ENCODE measurements around the gene UMAD1.

Gene UMAD1

DNA sequence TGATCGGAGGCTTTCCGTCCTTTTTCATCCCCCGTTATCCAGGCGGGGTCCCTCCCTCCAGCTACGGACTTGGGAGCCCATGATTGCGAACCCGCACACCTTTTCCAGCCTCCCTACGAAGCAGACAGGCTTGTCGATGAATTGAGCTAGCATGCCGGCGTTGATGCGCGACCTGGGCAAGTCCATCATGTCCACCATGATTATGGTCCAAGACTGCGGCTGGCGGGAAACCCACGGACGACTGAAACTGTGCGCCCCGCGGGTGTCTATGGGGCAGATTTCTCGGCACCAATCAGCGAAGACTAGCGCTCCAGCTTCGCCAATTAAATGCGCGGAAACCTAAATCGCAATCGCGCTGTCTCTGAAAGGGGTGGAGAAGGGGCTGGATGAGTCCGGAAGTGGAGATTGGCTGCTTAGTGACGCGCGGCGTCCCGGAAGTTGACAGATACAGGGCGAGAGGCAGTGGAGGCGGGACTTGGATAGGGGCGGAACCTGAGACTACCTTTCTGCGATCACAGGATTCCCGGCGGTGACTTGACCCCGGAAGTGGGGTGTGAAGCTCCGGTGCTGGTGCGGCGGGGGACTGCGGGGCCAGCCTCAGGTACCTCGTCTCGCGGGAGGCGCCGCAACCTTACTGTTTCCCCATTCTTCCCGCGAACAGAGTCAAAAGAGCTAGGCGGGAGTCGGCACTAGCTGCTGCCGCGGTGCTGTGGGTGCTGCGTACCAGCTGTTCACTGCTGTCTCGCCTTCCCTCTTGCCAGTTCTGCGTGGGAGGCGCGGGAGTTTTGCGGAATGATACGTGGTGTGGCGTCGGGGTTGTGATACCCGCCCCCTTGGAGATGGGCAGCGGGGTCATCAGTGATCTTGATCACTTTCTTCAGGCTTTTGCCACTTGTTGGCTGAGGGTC is at the start of gene UMAD1:
TSS of gene UMAD1 (plus strand) at position 532 of the 908 bp plus-strand sequence. CDS start 32,620 bp downstream, outside the sequence.
- DNase-seq (ENCODE audit: low spot score): peak; percentile 99

DNA sequence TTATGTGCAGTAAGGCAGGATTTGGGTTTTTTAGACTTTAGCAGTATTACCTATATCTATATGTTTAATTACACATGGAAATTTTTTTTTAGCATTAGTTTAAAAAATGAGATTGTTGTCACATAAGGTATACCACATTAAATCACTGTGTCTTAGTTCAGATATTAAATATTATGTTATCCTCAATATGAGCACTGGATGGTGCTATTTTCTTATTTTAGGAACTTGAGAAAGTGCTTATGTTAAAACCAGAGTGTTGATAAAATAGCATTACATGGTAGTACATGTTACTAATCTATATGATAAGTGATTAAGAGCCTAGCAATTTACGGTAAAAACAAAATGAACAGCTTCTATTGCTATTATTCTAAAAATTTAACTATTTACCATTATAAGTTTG is 45.1 kb upstream of the UMAD1 start:
- peak; percentile 18 for DNase-seq (ENCODE audit: low spot score)

DNA sequence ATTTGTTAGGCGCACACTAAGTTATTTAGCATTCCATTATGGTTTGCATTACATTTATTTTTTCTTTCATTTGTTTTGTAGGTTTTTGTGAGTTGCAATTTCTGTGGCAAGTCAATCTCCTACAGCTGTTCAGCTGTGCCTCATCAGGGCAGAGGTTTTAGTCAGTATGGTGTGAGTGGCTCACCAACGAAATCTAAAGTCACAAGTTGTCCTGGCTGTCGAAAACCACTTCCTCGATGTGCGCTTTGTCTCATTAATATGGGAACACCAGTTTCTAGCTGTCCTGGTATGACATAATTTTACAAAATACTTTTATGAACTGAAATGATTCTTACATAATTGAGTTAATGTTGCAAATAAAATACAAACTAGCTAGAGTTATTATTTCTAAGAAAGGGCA is 44.4 kb upstream of the UMAD1 start:
- DNase-seq (ENCODE audit: low spot score): no peak

DNA sequence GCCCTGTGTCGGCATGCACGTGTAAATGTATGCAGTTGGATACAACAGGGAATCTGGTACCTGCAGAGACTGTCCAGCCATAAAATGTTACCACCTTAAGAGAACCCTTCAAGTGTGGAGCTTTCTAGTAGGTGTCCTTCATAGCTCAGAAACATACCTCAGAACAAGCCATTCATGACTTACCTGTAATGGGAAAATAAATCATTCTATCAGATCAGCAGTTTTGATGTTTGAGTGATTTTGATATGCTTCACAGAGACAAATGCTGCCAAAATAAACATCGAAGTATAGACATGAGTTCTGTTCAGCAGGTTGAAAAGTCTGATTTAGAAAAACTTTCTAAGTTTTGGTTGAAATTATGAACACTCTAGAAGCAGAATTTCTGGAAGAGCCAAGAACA is 33.5 kb upstream of the UMAD1 start:
- DNase-seq (ENCODE audit: low spot score): no peak

DNA sequence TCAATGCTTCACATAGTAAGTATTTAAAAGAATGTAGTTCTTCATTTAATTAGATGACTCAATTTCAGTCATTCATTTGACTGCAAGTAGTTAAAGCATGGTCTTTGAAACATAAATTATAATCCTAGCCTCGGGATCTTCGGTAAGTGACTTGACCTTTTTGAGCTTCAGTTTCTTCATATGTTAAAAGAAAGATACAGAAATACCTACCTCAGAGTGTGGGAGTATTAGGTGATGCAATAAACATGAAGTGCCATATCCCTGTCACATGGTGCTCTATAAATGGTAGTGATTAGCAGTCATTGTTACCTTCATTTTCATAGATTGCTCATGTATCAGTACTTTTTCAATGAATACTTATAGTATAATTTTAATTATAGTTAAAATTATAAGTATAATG is 31.2 kb upstream of the UMAD1 start:
- no peak for DNase-seq (ENCODE audit: low spot score)

DNA sequence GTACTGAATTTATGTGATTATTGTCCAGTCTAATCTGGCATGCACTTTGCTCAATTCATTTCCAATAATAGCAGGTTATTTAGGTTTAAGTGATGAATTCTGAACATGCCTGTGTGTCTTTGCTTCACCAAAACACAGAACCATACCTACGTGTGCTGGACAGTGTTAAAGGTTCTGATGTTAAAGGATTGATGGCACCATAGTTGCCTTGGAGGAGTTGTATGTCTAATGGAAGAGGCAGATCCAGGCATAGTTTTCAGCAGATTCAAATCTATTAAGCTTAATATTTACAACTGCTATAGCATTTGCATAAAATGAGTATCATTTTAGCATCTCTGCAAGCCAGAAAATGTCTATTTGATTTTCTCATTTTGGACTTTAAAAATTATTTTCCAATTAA is 28.0 kb upstream of the UMAD1 start:
- no peak for DNase-seq (ENCODE audit: low spot score)

DNA sequence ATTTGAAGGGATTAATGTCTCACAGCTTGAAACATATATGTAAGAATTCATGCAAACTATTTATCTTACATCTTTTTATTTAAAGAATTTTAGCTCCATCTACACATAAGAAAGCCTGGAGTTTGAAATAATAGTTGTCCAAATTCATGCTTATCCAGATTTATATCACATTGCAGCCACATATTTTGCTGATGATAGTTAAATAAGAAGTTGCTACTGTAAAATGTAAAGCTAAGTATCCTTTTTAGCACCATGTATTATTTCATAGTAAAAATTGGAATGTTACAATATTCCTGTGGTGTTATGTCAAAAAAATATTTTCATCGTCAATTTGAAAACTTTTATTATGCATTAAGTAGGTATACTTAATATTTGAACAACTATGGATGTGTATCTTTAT is 27.3 kb upstream of the UMAD1 start:
- DNase-seq (ENCODE audit: low spot score): no peak

DNA sequence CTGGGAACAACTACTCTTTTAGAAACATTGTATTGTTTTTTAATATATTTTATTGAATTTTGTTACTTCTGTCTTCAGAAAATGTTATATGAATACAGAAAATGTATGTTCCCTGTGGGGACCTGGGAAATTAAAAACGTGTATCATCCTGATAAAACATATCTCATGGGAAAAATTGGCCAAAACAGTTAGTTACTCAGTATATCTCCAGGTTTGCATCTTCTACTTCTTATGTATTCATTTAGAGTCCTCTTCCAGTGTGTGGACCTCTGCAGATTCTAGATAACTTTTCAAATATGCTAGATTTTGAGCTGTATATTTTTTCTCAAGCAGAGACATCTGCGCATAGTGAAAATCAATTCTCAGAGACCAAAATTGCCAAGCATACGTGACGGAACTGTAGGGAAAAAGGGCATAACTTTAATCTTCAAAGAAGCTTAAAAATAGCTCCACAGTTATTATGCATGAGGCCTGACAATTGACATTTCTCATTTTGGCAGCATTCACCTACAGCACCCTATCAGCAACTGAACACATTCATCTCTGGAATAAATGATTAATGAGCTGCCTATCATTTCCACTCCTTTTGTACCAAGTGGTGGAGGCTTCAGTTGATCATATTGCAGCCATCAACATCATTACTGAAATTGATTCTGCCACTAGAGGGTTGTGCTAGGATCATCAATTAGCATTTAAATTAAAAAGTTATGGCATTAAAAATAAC is 26.4 kb upstream of the UMAD1 start:
- DNase-seq (ENCODE audit: low spot score): no peak

DNA sequence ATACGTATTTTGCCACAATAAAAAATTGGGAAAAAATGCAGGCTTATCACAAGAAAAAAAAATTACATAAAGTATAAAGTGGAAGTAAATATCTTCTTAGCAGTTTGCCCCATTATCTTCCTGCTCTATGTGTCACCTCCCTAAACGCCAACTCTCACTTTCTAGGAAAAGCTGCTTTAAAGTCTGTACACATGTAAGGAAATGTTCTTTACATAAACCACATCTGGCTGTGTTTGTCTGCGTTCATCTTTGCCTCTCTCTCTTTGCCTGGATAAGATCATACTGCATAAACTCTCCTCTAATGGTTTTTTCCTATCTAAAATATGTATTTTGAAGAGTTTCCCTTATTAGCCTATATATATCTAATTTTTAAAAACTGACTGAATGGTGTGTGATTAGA is 23.0 kb upstream of the UMAD1 start:
- DNase-seq (ENCODE audit: low spot score): no peak

DNA sequence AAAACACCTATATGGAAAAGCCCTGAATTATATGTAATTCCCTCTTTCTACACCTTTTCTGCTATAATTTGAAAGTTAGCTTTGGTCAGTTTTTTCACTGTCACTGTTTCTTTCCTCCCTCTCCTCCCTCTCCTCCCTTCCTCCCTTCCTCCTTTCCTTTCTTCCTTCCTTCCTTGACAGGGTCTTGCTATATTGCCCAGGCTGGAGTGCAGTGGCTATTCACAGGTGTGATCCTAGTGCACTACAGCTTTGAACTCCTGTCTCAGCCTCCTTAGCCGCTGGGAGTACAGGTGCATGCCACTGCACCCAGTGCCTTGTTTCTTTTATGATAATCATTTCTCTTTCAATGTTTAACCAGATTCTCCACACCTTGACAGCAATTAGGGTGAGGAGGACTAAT is 22.1 kb upstream of the UMAD1 start:
- DNase-seq (ENCODE audit: low spot score): no peak

DNA sequence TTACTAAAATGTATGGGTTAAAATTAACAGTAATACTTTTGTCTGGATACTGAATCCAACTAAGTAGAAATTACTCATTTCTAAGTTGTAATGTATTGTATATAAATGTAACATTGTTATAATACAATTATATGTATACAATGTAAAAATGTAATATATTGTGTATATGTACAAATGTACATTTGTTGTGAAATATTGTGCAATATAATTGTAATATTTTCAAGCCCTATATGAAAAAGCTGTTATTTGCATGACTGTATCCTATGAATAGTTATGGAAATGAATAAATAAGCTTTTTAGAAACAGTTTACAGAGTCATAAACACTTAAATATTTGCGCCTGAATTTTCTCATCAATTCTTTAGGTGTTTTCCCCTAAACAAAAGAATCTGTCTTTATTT is 20.3 kb upstream of the UMAD1 start:
- no peak for DNase-seq (ENCODE audit: low spot score)

DNA sequence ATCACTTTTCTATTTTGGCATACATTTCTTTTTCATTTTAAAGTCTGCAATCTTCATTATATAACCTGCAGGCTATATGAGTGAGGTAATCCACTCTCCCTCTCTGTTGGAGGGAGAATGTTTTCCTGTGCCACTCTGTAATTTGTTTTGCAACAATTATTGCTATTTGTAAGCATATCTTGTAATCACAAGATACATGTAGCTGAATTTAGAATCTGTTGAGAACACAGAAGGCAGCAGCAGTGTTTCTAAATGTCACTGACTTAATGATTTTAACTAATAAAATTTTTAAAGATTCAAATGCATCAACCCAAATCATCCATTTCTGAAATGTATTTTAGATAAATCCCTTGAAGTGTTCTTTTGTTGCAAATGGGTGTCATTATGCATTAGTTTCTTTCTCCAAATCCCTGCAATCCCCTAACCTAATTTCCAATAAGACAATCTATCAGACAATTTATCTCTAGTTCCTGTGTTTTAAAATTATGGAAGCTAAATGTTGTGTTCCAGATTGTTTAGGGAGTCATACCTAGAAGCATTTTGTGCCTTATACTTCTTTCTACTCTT is 19.8 kb upstream of the UMAD1 start:
- DNase-seq (ENCODE audit: low spot score): no peak

DNA sequence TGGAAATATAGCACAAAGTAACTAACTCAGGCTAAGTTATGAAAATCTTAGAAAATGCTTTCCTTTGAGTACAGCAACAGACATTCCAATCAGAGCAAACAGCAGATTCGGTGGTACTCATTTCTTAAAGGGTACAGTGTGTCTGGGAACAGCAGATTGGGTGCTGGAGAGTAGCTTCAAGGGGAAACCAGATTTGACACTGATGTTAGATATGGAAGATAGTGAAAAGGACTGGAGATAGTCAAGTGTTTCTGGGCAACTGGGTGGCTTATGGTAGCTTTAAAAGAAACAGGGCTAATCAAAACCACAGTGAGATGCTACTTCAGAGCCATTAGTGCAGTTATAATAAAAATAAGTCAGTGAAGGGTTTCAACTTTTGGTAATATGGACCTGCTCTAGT is 12.1 kb upstream of the UMAD1 start:
- no peak for DNase-seq (ENCODE audit: low spot score)

DNA sequence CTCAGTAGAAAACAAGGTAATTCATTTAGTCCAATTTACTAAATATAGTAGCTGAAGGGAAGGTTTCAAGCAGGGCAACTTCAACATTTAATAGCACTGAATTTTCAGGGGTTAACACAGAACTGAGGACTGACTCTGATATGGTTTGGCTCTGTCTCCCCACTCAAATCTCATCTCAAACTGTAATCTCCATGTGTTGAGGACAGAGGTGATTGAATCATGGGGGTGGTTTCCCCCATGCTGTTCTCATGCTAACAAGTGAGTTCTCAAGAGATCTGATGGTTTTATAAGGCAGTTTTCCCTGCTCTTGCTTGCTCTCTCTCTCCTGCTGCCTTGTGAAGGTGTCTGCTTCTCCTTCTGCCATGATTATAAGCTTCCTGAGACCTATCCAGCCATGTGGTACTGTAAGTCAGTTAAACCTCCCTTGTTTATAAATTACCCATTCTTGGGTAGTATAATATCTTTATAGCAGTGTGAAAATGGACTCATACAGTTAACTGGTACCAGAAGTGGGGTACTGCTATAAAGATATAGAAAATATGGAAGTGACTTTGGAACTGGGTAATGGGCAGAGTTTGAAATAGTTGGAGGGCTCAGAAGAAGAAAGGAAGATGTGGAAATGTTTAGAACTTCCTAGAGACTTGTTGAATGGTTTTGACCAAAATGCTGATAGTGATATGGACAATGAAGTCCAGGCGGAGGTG is 9.8 kb upstream of the UMAD1 start:
- no peak for DNase-seq (ENCODE audit: low spot score)

DNA sequence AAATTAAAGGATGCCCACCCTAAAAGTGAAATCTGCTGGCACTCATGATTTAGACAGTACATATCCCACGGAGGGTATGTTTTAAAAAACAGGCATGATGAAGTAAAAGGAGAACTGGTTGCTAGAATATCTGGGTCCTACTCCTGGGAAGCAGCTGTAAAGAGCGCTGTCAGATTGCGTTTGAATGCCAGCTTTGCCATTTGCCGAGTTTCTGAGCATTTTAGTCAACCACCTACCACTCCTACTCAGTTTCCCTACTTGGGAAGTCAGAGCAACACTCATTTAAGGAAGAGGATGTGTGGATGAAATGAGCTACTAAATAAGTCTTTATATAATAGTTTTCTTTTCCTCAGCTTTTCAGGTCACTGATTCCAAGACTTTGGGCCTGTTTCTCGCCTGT is 1.1 kb upstream of the UMAD1 start:
- peak; percentile 2 for DNase-seq (ENCODE audit: low spot score)

DNA sequence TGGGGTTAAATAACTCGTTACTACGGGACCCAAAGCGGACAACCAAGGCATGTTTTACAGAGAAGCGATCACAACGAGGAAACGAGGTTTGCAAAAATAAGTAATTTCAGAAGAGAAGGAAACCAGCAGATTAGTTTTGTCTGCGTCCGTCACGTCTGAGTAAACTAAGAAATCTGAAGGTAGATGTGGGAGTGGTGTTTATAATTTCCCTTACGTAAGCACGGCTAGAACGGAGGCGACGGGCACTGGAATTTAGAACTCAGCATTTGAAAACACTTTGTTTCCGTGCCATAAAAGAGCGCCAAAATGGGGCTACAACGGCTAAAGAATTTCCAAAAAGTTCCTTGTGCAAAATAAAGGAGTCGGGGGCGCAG is 718 bp upstream of the UMAD1 start:
- no peak for DNase-seq (ENCODE audit: low spot score)

DNA sequence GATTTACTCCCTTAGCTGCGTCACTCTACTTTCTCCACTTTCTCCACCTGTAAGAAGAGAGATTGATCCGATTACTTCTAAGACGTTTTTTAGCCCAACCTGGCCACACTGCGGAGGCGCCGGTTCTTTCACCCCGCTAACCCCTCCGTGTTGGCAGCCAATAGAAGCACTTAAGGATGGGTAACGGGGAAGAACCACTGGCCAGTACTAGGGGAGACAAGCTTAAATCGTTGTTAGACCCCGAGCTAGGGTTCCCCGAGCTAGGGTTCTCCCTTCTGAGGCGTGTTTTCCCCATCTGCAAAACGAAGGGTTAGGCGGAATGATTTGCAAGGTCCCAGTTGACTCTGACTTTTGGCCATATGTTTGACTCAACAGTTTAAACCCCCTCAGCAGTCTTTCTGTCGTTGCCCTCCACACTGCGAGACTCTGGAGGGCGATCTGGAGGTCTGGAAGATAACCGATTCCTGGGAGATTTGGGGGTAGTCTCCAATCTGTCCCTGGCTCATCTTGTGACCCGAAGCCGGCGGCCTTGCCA is 644 bp downstream of the UMAD1 start:
- DNase-seq (ENCODE audit: low spot score): no peak

DNA sequence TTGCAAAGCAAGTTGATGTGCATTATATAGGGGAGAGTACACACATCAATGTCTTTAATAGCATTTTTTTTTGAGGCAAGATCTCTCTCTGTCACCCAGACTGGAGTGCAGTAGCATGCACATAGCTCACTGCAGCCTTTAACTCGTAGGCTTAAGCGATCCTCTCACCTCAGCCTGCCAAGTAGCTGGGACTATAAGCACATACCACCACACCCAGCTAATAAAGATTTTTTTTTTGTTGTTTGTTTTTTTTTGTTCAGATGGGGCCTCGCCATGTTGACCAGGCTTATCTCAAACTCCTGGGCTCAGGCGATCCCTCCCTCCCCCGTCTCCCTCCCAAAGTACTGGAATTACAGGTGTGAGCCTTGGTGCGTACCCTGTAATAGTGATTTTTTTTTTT is 1.5 kb downstream of the UMAD1 start:
- DNase-seq (ENCODE audit: low spot score): no peak

DNA sequence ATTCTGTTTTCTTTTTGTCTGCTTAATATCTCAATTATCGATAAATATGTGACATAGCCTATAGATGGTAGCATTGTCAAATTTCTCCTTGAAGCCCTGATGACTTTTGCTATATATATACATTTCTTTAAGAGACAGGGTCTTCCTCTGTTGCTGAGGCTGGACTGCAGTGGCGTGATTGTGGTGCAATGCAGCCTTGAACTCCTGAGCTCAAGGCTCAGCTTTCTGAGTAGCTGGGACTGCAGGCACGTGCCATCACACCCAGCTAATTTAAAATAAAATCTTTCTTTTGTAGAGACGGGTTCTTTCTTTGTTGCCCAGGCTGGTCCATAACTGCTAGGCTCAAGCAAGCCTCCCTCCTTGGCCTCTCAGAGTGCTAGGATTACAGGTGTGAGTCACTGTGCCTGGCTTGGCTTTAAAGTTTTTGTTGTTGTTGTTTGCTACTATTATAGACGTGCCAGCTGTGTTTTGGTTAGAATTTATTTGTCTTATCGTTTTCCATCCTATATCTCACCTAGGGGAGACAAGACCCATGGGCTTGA is 7.0 kb downstream of the UMAD1 start:
- DNase-seq (ENCODE audit: low spot score): no peak

DNA sequence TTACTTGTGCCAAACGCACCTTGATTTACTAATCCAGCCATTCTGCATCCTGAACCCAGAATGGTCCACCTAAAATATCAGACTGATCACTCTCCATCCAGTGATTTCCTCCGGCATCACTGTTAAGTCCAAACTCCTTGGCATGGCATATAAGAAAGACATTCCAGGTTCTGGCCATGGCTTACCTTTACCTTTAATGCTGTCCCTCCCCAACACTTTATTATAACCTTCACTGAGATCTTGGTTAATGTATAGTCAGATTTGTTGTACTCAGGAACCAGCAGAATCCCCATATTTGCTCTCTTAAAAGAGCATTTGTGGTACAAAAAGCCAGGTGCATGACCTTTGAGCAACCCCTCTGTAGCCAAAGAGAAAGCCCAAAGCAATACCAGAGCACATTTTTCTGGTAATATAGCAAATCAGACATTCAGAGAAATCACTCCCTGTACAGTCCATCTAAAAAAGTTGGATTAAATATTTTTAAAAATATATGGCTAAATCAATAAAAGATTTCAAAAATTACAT is 10.2 kb downstream of the UMAD1 start:
- DNase-seq (ENCODE audit: low spot score): no peak

DNA sequence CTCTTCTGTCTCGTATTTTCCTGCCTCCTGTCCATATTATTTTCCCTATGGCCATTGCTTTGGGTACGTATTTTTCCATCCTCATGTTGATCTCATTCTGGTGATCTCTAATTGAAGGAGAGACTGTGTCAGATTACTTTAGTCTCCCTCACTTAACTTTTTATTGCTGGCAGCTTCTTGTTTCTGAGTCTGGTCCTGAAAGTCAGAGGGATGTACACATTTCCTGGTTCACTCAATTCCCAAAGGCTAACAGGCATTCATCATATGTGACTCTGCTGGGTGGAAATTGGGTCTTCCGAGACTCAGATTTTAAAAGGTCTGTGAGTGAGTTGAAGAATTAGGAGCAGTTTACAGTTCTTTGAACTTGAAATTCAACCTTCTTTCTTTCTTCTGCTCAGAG is 10.9 kb downstream of the UMAD1 start:
- DNase-seq (ENCODE audit: low spot score): no peak
